GM18519 (cell line): ENCODE data around the gene KRT33B.
"Not testable (repeated sequence)": the region's sequence is repeated elsewhere in the genome, so short reads cannot be mapped to it uniquely, and the experiment has no call there.

Experiments used
- ATAC-seq: cut with Tn5 transposase; IDR thresholded peaks from one replicate; pipeline ENCODE4 v1.9.1; 2021; ENCODE audit warnings: mild to moderate bottlenecking, moderate library complexity; ENCODE audit not compliant: unreplicated experiment, low FRiP score

KRT33B gene

DNA sequence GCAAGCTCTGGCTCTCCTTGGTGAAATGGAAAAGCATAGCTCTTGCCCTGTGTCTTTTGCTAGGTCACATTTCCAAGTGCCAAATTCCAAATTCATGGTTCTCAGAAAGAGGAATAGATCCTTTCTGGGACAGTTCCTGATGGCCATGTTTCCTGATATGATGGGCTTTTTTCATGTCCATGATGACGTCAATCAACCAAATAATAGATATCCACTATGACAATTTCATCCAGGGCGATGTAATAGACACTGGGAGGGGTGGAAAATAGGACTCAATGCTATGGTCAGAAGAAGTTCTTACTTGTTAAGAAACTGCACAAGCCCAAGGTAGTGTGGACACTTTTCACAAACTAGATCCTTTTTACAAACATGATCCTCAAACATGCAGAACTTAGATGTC lies 18.4 kb downstream of the KRT33B start:
- ATAC-seq = no peak

- ATAC-seq = not testable (repeated sequence)
These were observed 19.2 kb downstream of the KRT33B start, which contains the start of gene KRT33A for GRCh38 chr17:41350381-41350878. TSS of gene KRT33A (minus strand) at chr17:41350828. CDS start at chr17:41350767, 61 bp downstream.

GRCh38 chr17:41347869-41348760 lies 21.5 kb downstream of the KRT33B start:
- no peak for ATAC-seq

DNA sequence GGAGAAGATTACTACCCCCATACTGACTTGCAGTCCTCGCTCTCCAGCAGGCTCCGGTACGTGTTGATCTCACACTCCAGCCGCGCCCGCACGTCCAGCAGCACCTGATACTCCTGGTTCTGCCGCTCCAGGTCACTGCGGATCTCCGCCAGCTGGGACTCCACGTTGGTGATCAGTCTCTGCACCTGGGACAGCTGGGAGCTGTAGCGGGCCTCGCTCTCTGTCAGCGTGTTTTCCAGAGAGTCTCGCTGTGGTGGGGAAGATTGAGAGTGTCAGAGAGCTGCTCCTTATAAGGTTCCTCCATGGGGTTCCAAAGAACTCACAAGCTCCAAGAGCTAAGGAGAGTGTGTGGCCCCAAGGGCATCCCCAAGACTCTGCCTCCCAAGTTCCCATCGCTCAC lies 23.2 kb downstream of the KRT33B start:
- ATAC-seq = not testable (repeated sequence)

- ATAC-seq = no peak
These were observed 23.6 kb downstream of the KRT33B start for GRCh38 chr17:41345992-41346391.

DNA sequence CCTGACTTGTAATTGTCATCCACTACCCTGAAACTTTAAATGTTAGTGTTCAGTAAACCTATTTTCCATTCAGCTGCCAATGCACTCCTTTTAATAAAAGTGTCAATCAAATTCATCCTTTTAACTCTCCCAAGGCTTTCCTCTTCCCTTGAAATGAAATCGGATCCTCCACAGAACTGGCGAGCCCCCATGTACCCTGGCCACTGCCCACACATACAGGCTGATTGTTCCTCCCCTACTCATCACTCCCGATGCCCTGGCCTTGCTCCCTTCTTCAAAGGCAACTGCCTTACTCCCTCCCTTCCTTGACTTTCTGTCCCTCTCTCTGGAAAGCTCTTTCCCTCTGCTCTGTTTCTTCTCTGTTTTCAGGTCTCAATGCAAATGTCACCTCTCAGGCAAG lies 26.6 kb downstream of the KRT33B start:
- ATAC-seq = no peak

GRCh38 chr17:41340934-41341861 lies 28.4 kb downstream of the KRT33B start:
- ATAC-seq = no peak

DNA sequence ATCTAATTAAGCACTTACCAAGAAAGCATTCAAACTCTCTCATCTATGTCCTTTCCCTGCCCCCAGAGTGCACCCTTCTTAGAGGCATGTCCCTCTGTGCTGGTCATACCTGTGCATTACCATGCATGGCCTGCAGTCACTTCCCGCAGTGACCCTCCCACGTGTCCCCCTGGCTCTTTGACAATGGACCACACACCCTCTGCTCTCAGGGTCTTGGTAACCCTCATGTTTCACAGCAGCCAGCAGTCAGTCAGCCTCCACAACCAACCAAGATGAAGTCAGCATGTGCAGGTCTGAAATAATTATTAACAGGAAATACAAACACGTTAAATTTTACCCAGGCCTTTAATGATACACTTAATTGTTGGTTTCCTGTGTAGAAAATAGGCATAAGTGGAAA lies 29.1 kb downstream of the KRT33B start:
- ATAC-seq = no peak

GRCh38 chr17:41339571-41340172 lies 29.9 kb downstream of the KRT33B start:
- no peak for ATAC-seq

DNA sequence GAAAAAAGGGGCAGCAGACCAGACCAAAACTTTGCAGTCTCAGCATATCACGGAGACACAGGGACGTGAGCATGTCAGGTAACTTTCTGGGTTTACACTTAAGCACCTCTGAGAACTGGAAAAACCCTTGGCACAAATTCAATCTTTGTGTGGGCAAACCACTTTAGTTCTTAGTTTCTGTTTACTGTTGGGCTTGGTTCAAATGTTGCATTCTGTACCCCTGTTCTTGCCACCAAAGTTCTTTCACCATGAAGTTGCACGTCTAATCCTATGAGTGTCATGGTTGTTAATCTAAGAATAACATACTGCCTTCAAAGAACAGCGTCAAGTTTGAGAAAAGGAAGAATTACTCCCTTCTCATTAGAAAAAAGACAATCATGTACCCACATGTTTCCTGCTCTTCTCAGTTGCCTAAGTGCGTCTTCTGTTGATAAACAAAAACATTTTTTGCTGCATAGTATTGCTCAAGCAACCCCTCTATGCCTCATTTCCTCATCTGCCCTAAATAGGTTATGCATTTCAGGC lies 30.6 kb downstream of the KRT33B start:
- no peak for ATAC-seq

DNA sequence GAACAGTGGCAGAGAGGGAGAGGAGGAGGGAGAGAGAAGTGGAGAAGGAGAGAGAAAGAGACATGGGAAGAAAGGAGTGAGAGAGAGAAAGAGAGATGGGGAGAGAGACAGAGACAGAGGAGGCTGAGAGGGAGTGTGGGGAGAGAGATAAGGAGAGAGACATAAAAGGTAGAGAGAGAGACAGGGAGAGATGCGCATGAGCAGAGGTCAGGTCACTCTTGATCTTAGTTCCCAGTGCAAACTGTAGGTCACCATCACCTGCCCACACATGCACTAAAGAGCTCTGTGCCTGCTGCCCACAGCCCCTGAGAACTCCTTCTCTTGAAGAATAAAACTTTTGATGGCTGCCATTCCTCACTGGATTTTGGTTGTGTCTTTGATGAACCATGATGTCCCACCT lies 33.9 kb downstream of the KRT33B start:
- ATAC-seq = no peak

- no peak for ATAC-seq
These were observed 35.0 kb downstream of the KRT33B start for GRCh38 chr17:41334385-41335305.

- no peak for ATAC-seq
These were observed 35.8 kb downstream of the KRT33B start for GRCh38 chr17:41333836-41334235.

DNA sequence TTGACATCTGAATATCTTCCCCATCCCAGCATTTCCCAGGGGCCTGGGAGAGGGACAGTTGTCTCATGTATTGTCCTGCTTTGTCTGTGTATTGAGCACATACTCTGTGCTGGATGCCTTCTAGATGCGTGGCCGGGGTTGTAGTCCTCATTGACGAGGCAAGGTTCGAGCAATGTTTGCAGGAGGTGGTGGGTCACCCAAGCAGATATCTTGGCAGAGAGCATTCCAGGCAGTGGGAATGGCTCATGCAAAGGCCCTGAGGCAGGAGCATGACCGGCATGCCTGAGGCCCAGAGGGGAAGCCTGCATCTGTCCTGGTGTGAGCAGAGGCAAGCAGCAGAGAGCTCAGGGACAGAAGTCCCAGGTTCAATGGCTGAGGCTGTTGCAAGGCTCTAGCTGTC lies 36.5 kb downstream of the KRT33B start:
- no peak for ATAC-seq

GRCh38 chr17:41332239-41332638 lies 37.4 kb downstream of the KRT33B start:
- ATAC-seq = no peak

- ATAC-seq = no peak
These were observed 38.0 kb downstream of the KRT33B start for GRCh38 chr17:41331606-41332005.

- no peak for ATAC-seq
These were observed 40.2 kb downstream of the KRT33B start for GRCh38 chr17:41329279-41329948.

DNA sequence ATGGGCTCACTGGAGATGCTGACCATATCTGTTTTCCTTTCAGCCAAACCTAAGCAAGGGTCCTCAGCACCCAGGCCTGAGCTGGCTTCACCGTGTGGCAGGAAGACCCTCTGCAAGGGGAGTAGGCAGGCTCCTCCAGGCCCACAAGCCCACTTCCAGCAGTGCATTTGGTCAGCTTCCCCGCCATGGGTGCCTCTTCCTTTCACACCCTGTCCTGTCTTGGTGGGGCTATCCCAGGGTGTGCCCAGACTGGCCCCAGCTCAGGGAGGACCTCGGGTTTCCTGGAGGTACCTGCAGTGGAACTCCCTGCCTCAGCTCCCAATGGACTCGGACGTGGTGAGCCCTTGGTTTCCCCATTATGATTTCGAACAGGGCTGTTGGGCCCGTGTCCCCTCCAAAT lies 41.4 kb downstream of the KRT33B start:
- ATAC-seq = no peak
